ENCODE data around the gene CAMK1D.

The CAMK1D gene

DNA sequence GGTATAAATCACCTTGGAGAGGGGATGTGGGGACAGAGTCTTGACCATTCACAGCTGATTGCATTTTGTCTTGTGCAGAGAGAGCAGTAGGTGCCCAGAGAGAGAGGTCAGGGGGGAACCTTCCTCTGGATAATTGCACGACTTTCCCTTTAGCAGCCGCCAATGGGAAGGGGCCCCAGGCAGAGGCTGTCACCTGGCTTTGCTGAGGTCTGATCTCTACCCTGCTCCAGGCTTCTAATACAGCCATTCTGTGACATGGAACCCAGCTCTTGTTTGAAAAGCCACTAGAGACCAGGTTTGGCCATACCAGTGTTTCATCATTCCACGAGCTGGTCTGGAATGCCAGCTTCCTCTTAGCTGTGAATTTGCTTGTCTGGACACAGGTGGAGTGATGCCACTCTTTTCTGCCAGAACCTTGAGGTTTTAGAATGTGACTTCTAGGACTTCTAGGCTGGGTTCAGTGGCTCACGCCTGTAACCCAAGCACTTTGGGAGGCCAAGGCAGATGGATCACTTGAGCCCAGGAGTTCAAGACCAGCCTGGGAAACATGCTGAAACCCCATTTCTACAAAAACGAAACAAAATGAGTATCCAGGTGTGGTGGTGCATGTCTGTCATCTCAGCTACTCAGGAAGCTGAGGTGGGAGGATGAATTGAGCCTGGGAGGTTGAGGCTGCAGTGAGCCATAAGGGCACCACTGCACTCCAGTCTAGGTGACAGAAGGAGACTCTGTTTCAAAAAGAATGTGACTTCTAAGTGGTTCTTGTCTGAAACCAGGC is 159.9 kb downstream of the CAMK1D start (continued):
- no peak for TF ChIP-seq TRIM28 (IDR thresholded peaks at IDR 0.05; ENCODE audit: borderline replicate concordance, low read length)
- no peak for TF ChIP-seq ZNF776 (tag by site-specific recombination; IDR thresholded peaks at IDR 0.05; ENCODE audit: borderline replicate concordance)
- no peak for TF ChIP-seq ZXDB (tag by site-specific recombination; IDR thresholded peaks at IDR 0.05)
- TF ChIP-seq ZNF10 (tag by site-specific recombination; IDR thresholded peaks at IDR 0.05): no peak
- TF ChIP-seq PRDM4 (tag by site-specific recombination; IDR thresholded peaks at IDR 0.05): no peak
- TF ChIP-seq PRDM10 (tag by site-specific recombination; IDR thresholded peaks at IDR 0.05): no peak
- no peak for TF ChIP-seq ZNF248 (tag by site-specific recombination; IDR thresholded peaks at IDR 0.05)

DNA sequence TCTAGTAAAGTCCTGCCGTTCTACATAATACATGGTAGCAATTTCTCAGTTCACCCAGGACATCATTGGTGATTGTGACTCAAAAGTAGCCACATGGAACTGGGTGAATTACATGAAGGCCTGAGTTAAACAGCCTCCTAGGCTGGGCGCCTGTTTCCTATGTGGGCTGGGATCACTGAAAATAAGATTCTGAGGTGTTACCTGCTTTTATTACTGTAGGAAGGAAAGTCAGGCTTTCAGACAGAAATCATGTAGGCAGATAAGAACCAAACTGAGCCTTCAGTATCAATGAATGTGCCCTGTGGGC is 160.4 kb downstream of the CAMK1D start:
- ChIA-PET CTCF (no interaction called here), POLR2A (no interaction called here)
- H3K4me1 ChIP-seq (ENCODE audit: control insufficient read depth, insufficient read depth, low read length): no peaks in the 10 kb centered on the region
- H3K36me3 ChIP-seq (ENCODE audit: control insufficient read depth in 2 of 2, insufficient read depth in 1 of 2, low read length in 2 of 2): no peaks in the 10 kb centered on the region
- no peak overlapping the region for H3K4me3 ChIP-seq (ENCODE audit: low read depth, low read length)
- TF ChIP-seq ZNF548 (tag by site-specific recombination; IDR thresholded peaks at IDR 0.05): no peak
- TF ChIP-seq ZNF37A (tag by site-specific recombination; IDR thresholded peaks at IDR 0.05): no peak
- TF ChIP-seq, protein P1, sequence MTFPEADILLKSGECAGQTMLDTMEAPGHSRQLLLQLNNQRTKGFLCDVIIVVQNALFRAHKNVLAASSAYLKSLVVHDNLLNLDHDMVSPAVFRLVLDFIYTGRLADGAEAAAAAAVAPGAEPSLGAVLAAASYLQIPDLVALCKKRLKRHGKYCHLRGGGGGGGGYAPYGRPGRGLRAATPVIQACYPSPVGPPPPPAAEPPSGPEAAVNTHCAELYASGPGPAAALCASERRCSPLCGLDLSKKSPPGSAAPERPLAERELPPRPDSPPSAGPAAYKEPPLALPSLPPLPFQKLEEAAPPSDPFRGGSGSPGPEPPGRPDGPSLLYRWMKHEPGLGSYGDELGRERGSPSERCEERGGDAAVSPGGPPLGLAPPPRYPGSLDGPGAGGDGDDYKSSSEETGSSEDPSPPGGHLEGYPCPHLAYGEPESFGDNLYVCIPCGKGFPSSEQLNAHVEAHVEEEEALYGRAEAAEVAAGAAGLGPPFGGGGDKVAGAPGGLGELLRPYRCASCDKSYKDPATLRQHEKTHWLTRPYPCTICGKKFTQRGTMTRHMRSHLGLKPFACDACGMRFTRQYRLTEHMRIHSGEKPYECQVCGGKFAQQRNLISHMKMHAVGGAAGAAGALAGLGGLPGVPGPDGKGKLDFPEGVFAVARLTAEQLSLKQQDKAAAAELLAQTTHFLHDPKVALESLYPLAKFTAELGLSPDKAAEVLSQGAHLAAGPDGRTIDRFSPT (tag by site-specific recombination; IDR thresholded peaks at IDR 0.05): no peak
- TF ChIP-seq ZNF16 (tag by site-specific recombination; IDR thresholded peaks at IDR 0.05; ENCODE audit: low read depth): no peak
- no peak for TF ChIP-seq ZNF830 (tag by site-specific recombination; IDR thresholded peaks at IDR 0.05; ENCODE audit: low read depth)
- no peak for TF ChIP-seq OSR2 (tag by site-specific recombination; IDR thresholded peaks at IDR 0.05)
- TF ChIP-seq ZNF404 (tag by site-specific recombination; IDR thresholded peaks at IDR 0.05): no peak
- TF ChIP-seq ZNF114 (tag by site-specific recombination; IDR thresholded peaks at IDR 0.05): no peak
- TF ChIP-seq ZEB2 (tag by site-specific recombination; IDR thresholded peaks at IDR 0.05): no peak
- TF ChIP-seq, protein P2, sequence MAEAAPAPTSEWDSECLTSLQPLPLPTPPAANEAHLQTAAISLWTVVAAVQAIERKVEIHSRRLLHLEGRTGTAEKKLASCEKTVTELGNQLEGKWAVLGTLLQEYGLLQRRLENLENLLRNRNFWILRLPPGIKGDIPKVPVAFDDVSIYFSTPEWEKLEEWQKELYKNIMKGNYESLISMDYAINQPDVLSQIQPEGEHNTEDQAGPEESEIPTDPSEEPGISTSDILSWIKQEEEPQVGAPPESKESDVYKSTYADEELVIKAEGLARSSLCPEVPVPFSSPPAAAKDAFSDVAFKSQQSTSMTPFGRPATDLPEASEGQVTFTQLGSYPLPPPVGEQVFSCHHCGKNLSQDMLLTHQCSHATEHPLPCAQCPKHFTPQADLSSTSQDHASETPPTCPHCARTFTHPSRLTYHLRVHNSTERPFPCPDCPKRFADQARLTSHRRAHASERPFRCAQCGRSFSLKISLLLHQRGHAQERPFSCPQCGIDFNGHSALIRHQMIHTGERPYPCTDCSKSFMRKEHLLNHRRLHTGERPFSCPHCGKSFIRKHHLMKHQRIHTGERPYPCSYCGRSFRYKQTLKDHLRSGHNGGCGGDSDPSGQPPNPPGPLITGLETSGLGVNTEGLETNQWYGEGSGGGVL (tag by site-specific recombination; IDR thresholded peaks at IDR 0.05): no peak
- no peak for TF ChIP-seq FEZF1 (tag by site-specific recombination; IDR thresholded peaks at IDR 0.05)
- TF ChIP-seq ZNF561 (tag by site-specific recombination; IDR thresholded peaks at IDR 0.05; ENCODE audit: borderline replicate concordance): no peak
- no peak for TF ChIP-seq ZNF791 (tag by site-specific recombination; IDR thresholded peaks at IDR 0.05)
- no peaks in the 10 kb centered on the region for H3K9me3 ChIP-seq (ENCODE audit: control insufficient read depth, insufficient read depth, low read depth, low read length)
- H3K27ac ChIP-seq (ENCODE audit: extremely low read depth, low read depth, low read length): no peak overlapping the region

Data from HEK293 (cell line).